ENCODE measurements around the gene MAD1L1. TPM values are rescaled to one million over a fixed set of nuclear protein-coding genes. Genes with fewer than 3 reads are reported as not detected.

The MAD1L1 gene
- total and polyA plus RNA-seq, 2 of the 13 experiments (the other 11 are each of a cell fraction or from before 2014, with no cell fraction given) = 17.4 to 64.7 TPM

- TF ChIP-seq, protein P1, sequence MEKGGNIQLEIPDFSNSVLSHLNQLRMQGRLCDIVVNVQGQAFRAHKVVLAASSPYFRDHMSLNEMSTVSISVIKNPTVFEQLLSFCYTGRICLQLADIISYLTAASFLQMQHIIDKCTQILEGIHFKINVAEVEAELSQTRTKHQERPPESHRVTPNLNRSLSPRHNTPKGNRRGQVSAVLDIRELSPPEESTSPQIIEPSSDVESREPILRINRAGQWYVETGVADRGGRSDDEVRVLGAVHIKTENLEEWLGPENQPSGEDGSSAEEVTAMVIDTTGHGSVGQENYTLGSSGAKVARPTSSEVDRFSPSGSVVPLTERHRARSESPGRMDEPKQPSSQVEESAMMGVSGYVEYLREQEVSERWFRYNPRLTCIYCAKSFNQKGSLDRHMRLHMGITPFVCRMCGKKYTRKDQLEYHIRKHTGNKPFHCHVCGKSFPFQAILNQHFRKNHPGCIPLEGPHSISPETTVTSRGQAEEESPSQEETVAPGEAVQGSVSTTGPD (CRISPR knock-in tag; IDR thresholded peaks at IDR 0.05) = no peak
- TF ChIP-seq ZNF644 (CRISPR knock-in tag; IDR thresholded peaks at IDR 0.05; ENCODE audit: low read depth) (no peak), HINFP (CRISPR knock-in tag; IDR thresholded peaks at IDR 0.05; ENCODE audit: low read depth) (peak; percentile 98), ZBTB4 (CRISPR knock-in tag; IDR thresholded peaks at IDR 0.05; ENCODE audit: borderline replicate concordance) (no peak), GFI1 (CRISPR knock-in tag; IDR thresholded peaks at IDR 0.05; ENCODE audit: borderline replicate concordance) (no peak), SNRNP70 (IDR thresholded peaks at IDR 0.05; ENCODE audit: low read depth, low read length) (no peak), AKNA (CRISPR knock-in tag; IDR thresholded peaks at IDR 0.05; ENCODE audit: borderline replicate concordance) (0 out of 2 replicates have a peak, but pooled peaks have one; percentile 48), ZNF556 (CRISPR knock-in tag; IDR thresholded peaks at IDR 0.05; ENCODE audit: borderline replicate concordance) (no peak), ZNF451 (CRISPR knock-in tag; IDR thresholded peaks at IDR 0.05) (no peak), TRIM24 (CRISPR knock-in tag; IDR thresholded peaks at IDR 0.05) (no peak), ATF7-NPFF (CRISPR knock-in tag; IDR thresholded peaks at IDR 0.05; ENCODE audit: low read depth) (peak; percentile 66; the same call in 1 of the 2 replicates), DR1 (CRISPR knock-in tag; IDR thresholded peaks at IDR 0.05) (peak; percentile 79), ZFP82 (CRISPR knock-in tag; IDR thresholded peaks at IDR 0.05; ENCODE audit: borderline replicate concordance) (no peak)
- TF ChIP-seq, protein P2, sequence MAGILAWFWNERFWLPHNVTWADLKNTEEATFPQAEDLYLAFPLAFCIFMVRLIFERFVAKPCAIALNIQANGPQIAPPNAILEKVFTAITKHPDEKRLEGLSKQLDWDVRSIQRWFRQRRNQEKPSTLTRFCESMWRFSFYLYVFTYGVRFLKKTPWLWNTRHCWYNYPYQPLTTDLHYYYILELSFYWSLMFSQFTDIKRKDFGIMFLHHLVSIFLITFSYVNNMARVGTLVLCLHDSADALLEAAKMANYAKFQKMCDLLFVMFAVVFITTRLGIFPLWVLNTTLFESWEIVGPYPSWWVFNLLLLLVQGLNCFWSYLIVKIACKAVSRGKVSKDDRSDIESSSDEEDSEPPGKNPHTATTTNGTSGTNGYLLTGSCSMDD (CRISPR knock-in tag; IDR thresholded peaks at IDR 0.05) = no peak
These were observed at the start of gene MAD1L1 (continued) for GRCh38 chr7:2232766-2233520.

All from HepG2 (cell line).